Prostate gland (tissue), 2 donors: ENCODE data around the gene DENND1C. TPM values are rescaled to one million over a fixed set of nuclear protein-coding genes. Genes with fewer than 3 reads are reported as not detected.
"Not testable (repeated sequence)": the region's sequence is repeated elsewhere in the genome, so short reads cannot be mapped to it uniquely, and the experiment has no call there.

Experiments used
- DNase-seq: peaks from one replicate; pipeline ENCODE4 v3.0.0-alpha.2; 2019; ENCODE audit warnings: low spot score
- H3K27ac ChIP-seq, 2 donors: fragments of 200-600 bp; sonication (generic); 2 replicates each; pipeline ENCODE4 v1.5.1; 2017 to 2019
- H3K27me3 ChIP-seq: fragments of 200-600 bp; sonication (generic); replicated peaks from 2 replicates; pipeline ENCODE4 v1.5.1; 2019; ENCODE audit not compliant: insufficient read depth
- H3K36me3 ChIP-seq, 2 donors: fragments of 200-600 bp; sonication (generic); 1 replicate in 1 of 2; 2 replicates in 1 of 2; pipeline versions ENCODE4 v1.5.1 to v1.8.1; 2017 to 2019
- H3K4me1 ChIP-seq: fragments of 200-600 bp; sonication (generic); replicated peaks from 2 replicates; pipeline ENCODE4 v1.5.1; 2019
- H3K4me3 ChIP-seq, 2 donors: fragments of 200-600 bp; sonication (generic); 2 replicates each; pipeline ENCODE4 v1.5.1; 2017 to 2019
- H3K9me3 ChIP-seq: fragments of 200-600 bp; sonication (generic); 2 replicates; pipeline ENCODE4 v1.5.1; 2017
- POLR2A ChIP-seq: fragments of 450-650 bp; IDR thresholded peaks from one replicate; pipeline ENCODE4 v1.6.1; 2016; ENCODE audit warnings: antibody characterized with exemption, mild to moderate bottlenecking
- POLR2AphosphoS5 ChIP-seq: sonication (generic); formaldehyde crosslinking; IDR thresholded peaks from one replicate; pipeline ENCODE4 v1.6.1; 2017; ENCODE audit warnings: antibody characterized with exemption
- WGBS: methylation state at CpG from one replicate; pipeline ENCODE4 v1.1.5; 2018; 5-methylcytosine and 5-hydroxymethylcytosine counted together
- intact Hi-C: fragments of 100-400 bp; cut with DNase I; formaldehyde crosslinking; loops from one replicate; pipeline ENCODE4 v1.14.2; 2022
- total RNA-seq, 2 donors: library from RNA; depleted of rRNA; stranded (reverse); fragments of >200 nt; gene quantifications; one replicate each; pipeline ENCODE4 v1.1.0, GENCODE V29; 2016
- TF ChIP-seq, protein P1 (sequence below), 4 experiments: fragments of 200-600 bp in 2 of 4; fragments of 450-650 bp in 2 of 4; sonication (generic) in 2 of 4; IDR thresholded peaks; 1 replicate in 3 of 4; 2 replicates in 1 of 4; pipeline ENCODE4 v1.5.1; 2016 to 2019; ENCODE audit warnings: antibody characterized with exemption in 4 of 4, mild to moderate bottlenecking in 2 of 4, moderate library complexity in 2 of 4

DENND1C gene
- total RNA-seq, 2 donors from 2014 or later, result 0.91 to 1.4 TPM

DNA sequence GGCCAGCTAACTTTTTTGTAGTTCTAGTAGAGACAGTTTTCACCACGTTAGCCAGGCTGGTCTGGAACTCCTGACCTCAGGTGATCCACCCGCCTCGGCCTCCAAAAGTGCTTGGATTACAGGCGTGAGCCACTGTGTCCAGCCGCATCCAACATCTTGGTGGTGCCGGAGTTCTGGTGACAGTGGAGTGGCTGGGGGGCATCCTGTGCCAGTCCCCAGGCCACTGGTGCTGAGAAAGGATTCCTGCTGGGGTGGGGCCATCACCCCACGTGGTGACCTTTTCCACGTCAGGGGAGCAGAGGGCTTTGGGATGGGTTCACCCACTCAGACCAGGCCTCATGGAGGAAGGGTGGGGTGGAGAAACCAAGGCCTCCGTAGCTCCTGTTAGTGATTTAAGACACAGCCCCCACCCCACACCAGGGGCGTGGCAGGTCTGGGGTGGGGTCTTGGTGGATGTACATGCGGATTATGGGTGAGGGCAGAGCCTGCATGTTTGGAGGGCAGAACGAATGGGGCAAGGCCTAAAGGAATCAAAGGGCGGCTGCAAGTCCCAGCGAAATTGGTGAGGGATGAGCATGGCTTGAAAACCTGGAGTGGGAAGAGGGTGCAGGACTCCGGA lies 33.4 kb upstream of the DENND1C start:
- intact Hi-C loops, result loop anchor here (5.0 kb wide), 1 partner anchor 117 kb away; no protein-coding TSS in a partner anchor
- WGBS, result 90% methylated on average over 15 of the region's 15 CpGs
- H3K36me3 ChIP-seq, result no peaks in the 10 kb centered on the region
- no peaks in the 10 kb centered on the region for H3K9me3 ChIP-seq
- TF ChIP-seq, protein P1, sequence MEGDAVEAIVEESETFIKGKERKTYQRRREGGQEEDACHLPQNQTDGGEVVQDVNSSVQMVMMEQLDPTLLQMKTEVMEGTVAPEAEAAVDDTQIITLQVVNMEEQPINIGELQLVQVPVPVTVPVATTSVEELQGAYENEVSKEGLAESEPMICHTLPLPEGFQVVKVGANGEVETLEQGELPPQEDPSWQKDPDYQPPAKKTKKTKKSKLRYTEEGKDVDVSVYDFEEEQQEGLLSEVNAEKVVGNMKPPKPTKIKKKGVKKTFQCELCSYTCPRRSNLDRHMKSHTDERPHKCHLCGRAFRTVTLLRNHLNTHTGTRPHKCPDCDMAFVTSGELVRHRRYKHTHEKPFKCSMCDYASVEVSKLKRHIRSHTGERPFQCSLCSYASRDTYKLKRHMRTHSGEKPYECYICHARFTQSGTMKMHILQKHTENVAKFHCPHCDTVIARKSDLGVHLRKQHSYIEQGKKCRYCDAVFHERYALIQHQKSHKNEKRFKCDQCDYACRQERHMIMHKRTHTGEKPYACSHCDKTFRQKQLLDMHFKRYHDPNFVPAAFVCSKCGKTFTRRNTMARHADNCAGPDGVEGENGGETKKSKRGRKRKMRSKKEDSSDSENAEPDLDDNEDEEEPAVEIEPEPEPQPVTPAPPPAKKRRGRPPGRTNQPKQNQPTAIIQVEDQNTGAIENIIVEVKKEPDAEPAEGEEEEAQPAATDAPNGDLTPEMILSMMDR (IDR thresholded peaks at IDR 0.05), result no peak
- no peak for TF ChIP-seq POLR2A
- TF ChIP-seq POLR2AphosphoS5, result no peak
- DNase-seq, result no peak
- H3K27ac ChIP-seq, result no peak overlapping the region
- H3K4me3 ChIP-seq, result no peak overlapping the region
- H3K27me3 ChIP-seq, result no peaks in the 10 kb centered on the region
- no peaks in the 10 kb centered on the region for H3K4me1 ChIP-seq

DNA sequence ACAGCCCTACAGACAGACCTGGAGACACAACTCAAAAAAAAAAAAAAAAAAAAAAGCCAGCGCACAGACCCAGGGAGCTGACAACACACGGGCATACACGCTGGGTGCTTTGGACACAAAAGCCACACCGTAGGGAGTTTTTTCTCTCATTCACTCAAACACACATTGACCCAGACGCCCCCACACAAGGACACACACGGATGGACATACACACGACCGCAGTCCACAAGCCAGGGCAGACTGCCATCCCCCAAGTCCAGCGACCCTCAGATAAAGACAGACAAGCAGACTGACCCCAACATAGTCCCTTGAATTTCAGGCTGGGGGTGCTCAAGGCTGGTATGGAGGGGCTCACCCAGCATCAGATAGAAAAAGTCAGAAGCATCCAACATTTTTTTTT lies 32.5 kb upstream of the DENND1C start:
- 73% methylated on average over 9 of the region's 9 CpGs for WGBS
- intact Hi-C loops, result no loop called here
- DNase-seq, result no peak
- Histone ChIP-seq H3K4me1 (no peaks in the 10 kb centered on the region), H3K36me3 (no peaks in the 10 kb centered on the region), H3K27me3 (no peaks in the 10 kb centered on the region), H3K9me3 (no peaks in the 10 kb centered on the region), H3K27ac (no peak overlapping the region), H3K4me3 (no peak overlapping the region)
- TF ChIP-seq POLR2A (no peak), POLR2AphosphoS5 (no peak)

DNA sequence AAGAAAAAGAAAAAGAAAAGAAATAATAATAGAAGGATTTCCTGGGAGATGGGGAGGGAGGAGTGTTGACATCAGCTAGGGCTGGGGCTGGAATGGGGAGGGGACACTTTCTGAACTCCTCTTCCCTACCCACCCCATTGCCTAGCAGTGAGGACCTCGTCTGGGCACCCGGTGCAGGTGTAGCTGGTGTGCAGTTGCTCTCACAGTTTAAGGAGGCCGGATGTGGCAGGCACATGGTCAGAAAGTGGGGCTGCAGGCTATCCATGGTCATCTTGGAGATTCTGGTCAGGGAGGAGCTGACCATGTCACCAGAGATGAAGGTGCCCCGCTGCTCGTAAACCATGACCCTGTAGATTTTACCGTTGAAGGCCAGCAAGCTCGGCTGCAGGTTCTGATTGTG lies 29.0 kb upstream of the DENND1C start:
- TF ChIP-seq POLR2A, result no peak
- no peak for TF ChIP-seq POLR2AphosphoS5
- TF ChIP-seq, protein P1 (IDR thresholded peaks at IDR 0.05), result no peak
- Histone ChIP-seq H3K27me3 (no peaks in the 10 kb centered on the region), H3K9me3 (no peaks in the 10 kb centered on the region), H3K4me1 (no peaks in the 10 kb centered on the region), H3K4me3 (no peak overlapping the region), H3K27ac (no peak overlapping the region), H3K36me3 (no peaks in the 10 kb centered on the region)
- intact Hi-C loops, result no loop called here
- 82% methylated on average over 7 of the region's 7 CpGs for WGBS
- DNase-seq, result no peak

DNA sequence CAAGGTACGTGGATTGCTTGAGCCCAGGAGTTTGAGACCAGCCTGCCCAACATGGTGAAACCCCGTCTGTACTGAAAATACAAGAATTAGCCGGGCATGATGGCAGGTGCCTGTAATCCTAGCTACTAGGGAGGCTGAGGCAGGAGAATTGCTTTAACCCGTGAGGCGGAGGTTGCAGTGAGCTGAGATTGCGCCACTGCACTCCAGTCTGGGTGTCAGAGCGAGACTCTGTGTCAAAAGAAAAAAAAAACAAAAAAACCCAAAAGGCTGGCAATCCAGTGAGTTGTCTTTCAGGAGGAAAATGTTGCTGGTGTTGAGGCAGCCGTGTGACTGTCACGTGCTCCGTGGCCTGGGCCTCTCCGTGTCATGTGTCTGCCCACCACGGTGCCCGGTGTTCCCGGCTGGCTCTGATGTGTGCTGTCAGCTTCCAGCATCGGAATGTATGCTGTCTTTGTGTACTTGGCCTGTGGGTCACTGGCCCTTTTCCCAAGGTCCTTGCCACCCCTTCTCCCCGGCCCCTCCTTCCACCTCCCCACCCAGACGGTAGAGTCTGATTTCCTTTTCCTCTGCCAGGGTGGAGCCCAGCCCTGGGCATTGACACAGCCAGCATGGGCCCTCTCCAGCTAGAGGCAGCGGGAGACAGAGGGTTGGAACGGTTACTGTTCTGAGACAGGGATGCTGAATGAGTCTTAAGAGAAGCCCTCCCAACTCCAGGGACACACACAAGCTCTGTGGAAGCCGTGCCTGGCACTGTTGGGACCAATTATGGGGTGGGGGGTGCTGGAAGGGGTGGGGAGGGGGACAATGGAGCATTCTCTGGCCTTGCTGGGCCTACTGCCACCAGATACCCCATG lies 27.8 kb upstream of the DENND1C start:
- 66% methylated on average over 20 of the region's 20 CpGs for WGBS
- no peak for DNase-seq
- Histone ChIP-seq H3K9me3 (no peaks in the 10 kb centered on the region), H3K4me3 (no peak overlapping the region), H3K36me3 (no peaks in the 10 kb centered on the region), H3K27ac (no peak overlapping the region), H3K27me3 (no peaks in the 10 kb centered on the region), H3K4me1 (no peaks in the 10 kb centered on the region)
- TF ChIP-seq, protein P1 (IDR thresholded peaks at IDR 0.05), result no peak
- TF ChIP-seq POLR2A, result no peak
- TF ChIP-seq POLR2AphosphoS5, result no peak
- intact Hi-C loops, result no loop called here

DNA sequence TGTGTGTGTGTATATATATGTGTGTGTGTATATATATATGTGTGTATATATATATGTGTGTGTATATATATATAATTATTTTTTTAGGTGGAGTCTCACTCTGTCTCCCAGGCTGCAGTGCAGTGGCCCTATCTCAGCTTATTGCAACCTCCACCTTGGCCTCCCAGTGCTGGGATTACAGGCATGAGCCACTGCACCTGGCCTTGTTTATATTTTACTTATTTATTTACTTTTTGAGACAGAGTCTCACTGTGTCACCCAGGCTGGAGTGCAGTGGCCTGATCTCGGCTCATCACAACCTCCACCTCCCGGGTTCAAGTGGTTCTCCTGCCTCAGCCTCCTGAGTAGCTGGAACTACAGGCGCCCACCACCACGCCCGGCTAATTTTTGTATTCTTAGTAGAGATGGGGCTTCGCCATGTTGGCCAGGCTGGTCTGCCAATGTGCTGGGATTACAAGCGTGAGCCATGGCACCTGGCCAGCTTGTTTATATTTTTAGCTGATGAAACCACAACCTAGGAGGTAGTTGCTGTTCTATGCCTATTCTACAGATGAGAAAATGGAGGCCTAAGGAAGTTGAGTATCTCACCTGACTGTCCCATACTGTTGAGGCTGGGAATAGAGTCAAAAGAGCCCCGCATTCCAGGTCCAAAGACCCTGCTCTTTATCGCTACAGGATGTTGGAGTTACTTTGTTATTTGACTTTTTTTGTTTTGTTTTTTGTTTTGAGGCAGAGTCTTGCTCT lies 26.6 kb upstream of the DENND1C start:
- intact Hi-C loops, result not testable (repeated sequence)

More for the DNA sequence above, 26.6 kb upstream of the DENND1C start:
- H3K27ac ChIP-seq, H3K27me3 ChIP-seq, H3K9me3 ChIP-seq, H3K36me3 ChIP-seq, DNase-seq, H3K4me1 ChIP-seq, H3K4me3 ChIP-seq: not testable (repeated sequence)
- WGBS, result 84% methylated on average over 9 of the region's 9 CpGs
